Ishikawa (cell line): ENCODE data around the gene KPNA4.

ENCODE experiments used
- CEBPB ChIP-seq: IDR thresholded peaks from 2 replicates; pipeline ENCODE4 v1.6.1; 2012
- CREB1 ChIP-seq: IDR thresholded peaks from 2 replicates; pipeline ENCODE4 v1.6.1; 2012; ENCODE audit warnings: low read depth
- EGR1 ChIP-seq: IDR thresholded peaks from 2 replicates; pipeline ENCODE4 v1.6.1; 2012
- EP300 ChIP-seq: IDR thresholded peaks from 2 replicates; pipeline ENCODE4 v1.6.1; 2012; ENCODE audit warnings: borderline replicate concordance
- FOXM1 ChIP-seq: IDR thresholded peaks from 2 replicates; pipeline ENCODE4 v1.6.1; 2012; ENCODE audit warnings: low read depth, borderline replicate concordance
- MAX ChIP-seq: IDR thresholded peaks from 2 replicates; pipeline ENCODE4 v1.6.1; 2012
- NFIC ChIP-seq: IDR thresholded peaks from 2 replicates; pipeline ENCODE4 v1.6.1; 2012
- RAD21 ChIP-seq: IDR thresholded peaks from 2 replicates; pipeline ENCODE4 v1.6.1; 2012; ENCODE audit warnings: low read depth
- TAF1 ChIP-seq: IDR thresholded peaks from 2 replicates; pipeline ENCODE4 v1.6.1; 2012; ENCODE audit warnings: low read depth, mild to moderate bottlenecking
- TCF12 ChIP-seq: IDR thresholded peaks from 2 replicates; pipeline ENCODE4 v1.6.1; 2012; ENCODE audit warnings: low read depth
- TEAD4 ChIP-seq: IDR thresholded peaks from 2 replicates; pipeline ENCODE4 v1.6.1; 2012
- USF1 ChIP-seq: IDR thresholded peaks from 2 replicates; pipeline ENCODE4 v1.6.1; 2012
- YY1 ChIP-seq: IDR thresholded peaks from 2 replicates; pipeline ENCODE4 v1.6.1; 2012; ENCODE audit warnings: low read depth
- ZBTB7A ChIP-seq: IDR thresholded peaks from 2 replicates; pipeline ENCODE4 v1.6.1; 2012; ENCODE audit warnings: low read depth
- TF ChIP-seq, protein P1 (sequence below): IDR thresholded peaks from 2 replicates; pipeline ENCODE4 v1.6.1; 2012; ENCODE audit warnings: low read depth, mild to moderate bottlenecking

The KPNA4 gene

DNA sequence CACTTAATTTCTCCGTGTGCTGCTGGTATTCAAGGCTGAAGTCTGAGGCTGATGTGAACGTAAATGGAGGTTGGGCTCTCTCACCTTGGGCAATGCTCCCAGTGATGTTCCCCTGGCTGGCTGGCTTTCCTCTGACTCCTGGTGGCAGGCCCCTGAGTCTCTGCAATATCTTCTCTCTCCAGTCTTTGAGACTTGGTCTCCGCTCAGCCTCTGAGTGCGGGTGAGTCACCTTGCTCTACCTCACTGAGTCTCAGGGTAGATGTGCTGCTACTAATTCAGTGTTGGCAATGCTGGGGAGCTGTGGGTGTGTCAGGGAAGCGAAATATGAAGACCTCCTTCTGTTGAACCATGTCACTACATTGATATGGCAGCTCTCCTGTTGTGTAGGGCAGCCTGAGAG, 84.4 kb downstream of the KPNA4 start:
- TF ChIP-seq MAX (no peak), EGR1 (no peak), CEBPB (no peak), TEAD4 (no peak), EP300 (no peak), RAD21 (no peak)

- TF ChIP-seq TAF1 (no peak), YY1 (no peak), CEBPB (no peak), FOXM1 (no peak), TEAD4 (no peak), USF1 (no peak), RAD21 (no peak)
- TF ChIP-seq, protein P1, sequence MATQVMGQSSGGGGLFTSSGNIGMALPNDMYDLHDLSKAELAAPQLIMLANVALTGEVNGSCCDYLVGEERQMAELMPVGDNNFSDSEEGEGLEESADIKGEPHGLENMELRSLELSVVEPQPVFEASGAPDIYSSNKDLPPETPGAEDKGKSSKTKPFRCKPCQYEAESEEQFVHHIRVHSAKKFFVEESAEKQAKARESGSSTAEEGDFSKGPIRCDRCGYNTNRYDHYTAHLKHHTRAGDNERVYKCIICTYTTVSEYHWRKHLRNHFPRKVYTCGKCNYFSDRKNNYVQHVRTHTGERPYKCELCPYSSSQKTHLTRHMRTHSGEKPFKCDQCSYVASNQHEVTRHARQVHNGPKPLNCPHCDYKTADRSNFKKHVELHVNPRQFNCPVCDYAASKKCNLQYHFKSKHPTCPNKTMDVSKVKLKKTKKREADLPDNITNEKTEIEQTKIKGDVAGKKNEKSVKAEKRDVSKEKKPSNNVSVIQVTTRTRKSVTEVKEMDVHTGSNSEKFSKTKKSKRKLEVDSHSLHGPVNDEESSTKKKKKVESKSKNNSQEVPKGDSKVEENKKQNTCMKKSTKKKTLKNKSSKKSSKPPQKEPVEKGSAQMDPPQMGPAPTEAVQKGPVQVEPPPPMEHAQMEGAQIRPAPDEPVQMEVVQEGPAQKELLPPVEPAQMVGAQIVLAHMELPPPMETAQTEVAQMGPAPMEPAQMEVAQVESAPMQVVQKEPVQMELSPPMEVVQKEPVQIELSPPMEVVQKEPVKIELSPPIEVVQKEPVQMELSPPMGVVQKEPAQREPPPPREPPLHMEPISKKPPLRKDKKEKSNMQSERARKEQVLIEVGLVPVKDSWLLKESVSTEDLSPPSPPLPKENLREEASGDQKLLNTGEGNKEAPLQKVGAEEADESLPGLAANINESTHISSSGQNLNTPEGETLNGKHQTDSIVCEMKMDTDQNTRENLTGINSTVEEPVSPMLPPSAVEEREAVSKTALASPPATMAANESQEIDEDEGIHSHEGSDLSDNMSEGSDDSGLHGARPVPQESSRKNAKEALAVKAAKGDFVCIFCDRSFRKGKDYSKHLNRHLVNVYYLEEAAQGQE, result no peak
Observed at GRCh38 chr3:160479376-160479775, 86.0 kb downstream of the KPNA4 start.

GRCh38 chr3:160478338-160478737, 87.0 kb downstream of the KPNA4 start:
- TF ChIP-seq USF1 (no peak), EGR1 (no peak), YY1 (no peak), RAD21 (no peak), TCF12 (no peak), TEAD4 (no peak), CREB1 (no peak), ZBTB7A (no peak), TAF1 (no peak), NFIC (no peak), EP300 (no peak), FOXM1 (no peak), CEBPB (no peak)
- TF ChIP-seq, protein P1, result no peak

GRCh38 chr3:160477750-160478149, 87.6 kb downstream of the KPNA4 start:
- no peak for TF ChIP-seq USF1
- no peak for TF ChIP-seq ZBTB7A
- TF ChIP-seq, protein P1, result no peak
- TF ChIP-seq MAX, result no peak
- no peak for TF ChIP-seq CEBPB
- no peak for TF ChIP-seq FOXM1
- TF ChIP-seq EGR1, result no peak
- no peak for TF ChIP-seq EP300
- TF ChIP-seq RAD21, result no peak
- no peak for TF ChIP-seq TEAD4
- TF ChIP-seq TAF1, result no peak
- no peak for TF ChIP-seq NFIC
- TF ChIP-seq CREB1, result no peak
- no peak for TF ChIP-seq YY1

DNA sequence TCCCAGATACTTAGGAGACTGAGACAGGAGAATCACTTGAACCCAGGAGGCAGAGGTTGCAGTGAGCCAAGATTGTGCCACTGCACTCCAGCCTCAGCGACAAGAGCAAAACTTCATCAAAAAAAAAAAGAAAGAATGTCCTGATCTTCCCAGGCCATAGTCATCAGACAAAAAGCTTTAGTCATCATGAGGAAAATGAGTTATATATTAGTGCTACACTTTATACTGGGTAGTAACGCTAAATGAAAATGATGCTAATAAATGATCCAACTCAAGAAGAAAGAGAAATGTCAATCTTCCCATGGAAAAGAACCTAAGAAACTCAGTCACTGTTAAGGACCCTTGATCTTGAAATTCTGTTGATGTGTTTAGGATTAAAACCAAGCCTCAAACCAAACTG, 89.5 kb downstream of the KPNA4 start:
- no peak for TF ChIP-seq NFIC
- TF ChIP-seq ZBTB7A, result no peak
- no peak for TF ChIP-seq RAD21
- no peak for TF ChIP-seq FOXM1
- no peak for TF ChIP-seq TCF12
- no peak for TF ChIP-seq EGR1
- TF ChIP-seq TEAD4, result no peak
- no peak for TF ChIP-seq YY1
- TF ChIP-seq EP300, result no peak
- TF ChIP-seq MAX, result no peak
- no peak for TF ChIP-seq TAF1
- no peak for TF ChIP-seq CEBPB
- TF ChIP-seq CREB1, result no peak
